Measurements from ENCODE around the gene AP1M2. TPM values are rescaled to one million over a fixed set of nuclear protein-coding genes. Genes with fewer than 3 reads are reported as not detected.
"Not testable (repeated sequence)": the region's sequence is repeated elsewhere in the genome, so short reads cannot be mapped to it uniquely, and the experiment has no call there.

Gene AP1M2
- total RNA-seq, 1 donor from 2014 or later, result 36.9 TPM

GRCh38 chr19:10532457-10532856 is 54.7 kb downstream of the AP1M2 start:
- intact Hi-C loops (cut with DNase I), result no loop called here
- no peak for TF ChIP-seq CTCF (IDR thresholded peaks at IDR 0.05)
- ATAC-seq, result no peak
- Histone ChIP-seq H3K27me3 (ENCODE audit: low read depth) (peaks cover 4% of the 10 kb centered on the region), H3K4me1 (no peaks in the 10 kb centered on the region), H3K4me3 (no peak overlapping the region), H3K9me3 (no peaks in the 10 kb centered on the region), H3K27ac (no peak overlapping the region), H3K36me3 (no peaks in the 10 kb centered on the region)
- no peak for DNase-seq

- H3K27ac ChIP-seq; ATAC-seq; DNase-seq; H3K4me1 ChIP-seq; intact Hi-C loops (cut with DNase I); H3K4me3 ChIP-seq; H3K36me3 ChIP-seq; H3K27me3 ChIP-seq (ENCODE audit: low read depth); H3K9me3 ChIP-seq: not testable (repeated sequence)
These were observed 60.2 kb downstream of the AP1M2 start for GRCh38 chr19:10526887-10527286.

- no peaks in the 10 kb centered on the region for H3K9me3 ChIP-seq
- H3K4me1 ChIP-seq, result no peaks in the 10 kb centered on the region
- ATAC-seq (no peak), DNase-seq (no peak)
- no peak overlapping the region for H3K4me3 ChIP-seq
- H3K27me3 ChIP-seq (ENCODE audit: low read depth), result peaks cover 5% of the 10 kb centered on the region
- H3K36me3 ChIP-seq, result no peaks in the 10 kb centered on the region
- H3K27ac ChIP-seq, result no peak overlapping the region
- intact Hi-C loops (cut with DNase I), result no loop called here
- no peak for TF ChIP-seq CTCF (IDR thresholded peaks at IDR 0.05)
These were observed 61.5 kb downstream of the AP1M2 start for GRCh38 chr19:10525636-10526035.

- Histone ChIP-seq H3K4me3 (no peak overlapping the region), H3K4me1 (peaks cover 5% of the 10 kb centered on the region), H3K27me3 (ENCODE audit: low read depth) (peaks cover 29% of the 10 kb centered on the region), H3K36me3 (no peaks in the 10 kb centered on the region), H3K9me3 (no peaks in the 10 kb centered on the region), H3K27ac (no peak overlapping the region)
- TF ChIP-seq CTCF (IDR thresholded peaks at IDR 0.05), result no peak
- no peak for ATAC-seq
- no peak for DNase-seq
- intact Hi-C loops (cut with DNase I), result no loop called here
These were observed 63.9 kb downstream of the AP1M2 start for GRCh38 chr19:10523135-10523636.

Small RNA genes within 50 kb of the gene (microRNA-seq; reads per million reads assigned to microRNA genes)
- not detected for gene MIR1238 (ENCODE audit: borderline number of aligned reads)

Other genes with a start within 250 kb of the AP1M2 start
- gene ICAM3, start 247.7 kb downstream of the AP1M2 start, total RNA-seq, result 33.0 TPM
- gene TYK2, start 206.7 kb downstream of the AP1M2 start, total RNA-seq, result 164 TPM
- 154 TPM for gene CDC37, start 183.8 kb downstream of the AP1M2 start, total RNA-seq
- gene PDE4A, start 166.8 kb downstream of the AP1M2 start, total RNA-seq, result 35.9 TPM
- 67.5 TPM for gene KEAP1, start 84.0 kb downstream of the AP1M2 start, total RNA-seq
- gene S1PR5, start 69.9 kb downstream of the AP1M2 start, total RNA-seq, result 2.4 TPM
- gene ATG4D, start 43.4 kb downstream of the AP1M2 start, total RNA-seq, result 22.9 TPM
- 25.2 TPM for gene KRI1, start 21.3 kb downstream of the AP1M2 start, total RNA-seq
- 13.1 TPM for gene CDKN2D, start 18.3 kb downstream of the AP1M2 start, total RNA-seq
- gene SLC44A2, start 38.2 kb upstream of the AP1M2 start, total RNA-seq, result 256 TPM
- 175 TPM for gene ILF3, start 67.0 kb upstream of the AP1M2 start, total RNA-seq
- gene QTRT1, start 114.1 kb upstream of the AP1M2 start, total RNA-seq, result 29.7 TPM
- gene DNM2, start 130.8 kb upstream of the AP1M2 start, total RNA-seq, result 282 TPM
- 23.5 TPM for gene TMED1, start 248.9 kb upstream of the AP1M2 start, total RNA-seq

All from lower lobe of right lung (tissue), 2 donors.